DMS53 treated with DMSO at 0.1 percent for 48 hours (cell line): ENCODE measurements around the gene DMTF1.
"Not testable (repeated sequence)": the region's sequence is repeated elsewhere in the genome, so short reads cannot be mapped to it uniquely, and the experiment has no call there.

Experiments
- DNase-seq: peaks from one replicate; lab custom pipeline; 2025; ENCODE audit not compliant: unreplicated experiment; lab: John Stamatoyannopoulos, UW

The DMTF1 gene

DNA sequence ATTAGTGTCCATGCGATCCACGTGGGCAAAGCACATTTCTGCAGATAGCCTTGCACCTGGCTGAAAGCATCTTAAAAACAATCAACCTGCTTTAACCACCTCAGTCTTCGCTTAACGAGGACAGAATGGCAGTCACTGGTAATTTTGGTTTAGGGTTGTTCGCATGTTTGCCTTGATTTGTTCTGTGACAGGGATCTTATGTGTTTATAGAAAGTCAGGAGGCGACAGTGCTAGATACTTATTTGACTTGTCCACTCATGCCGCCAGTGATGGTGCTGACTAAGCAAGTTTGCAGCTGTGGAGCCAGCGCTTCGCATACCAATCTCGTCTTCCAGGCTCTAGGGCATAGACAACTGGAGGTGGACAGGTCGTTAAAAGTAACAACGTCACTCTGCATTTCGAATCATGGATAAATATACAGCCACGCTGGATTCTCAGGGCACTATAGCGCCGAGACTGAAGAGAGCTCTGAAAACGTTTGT lies 68.5 kb downstream of the DMTF1 start:
- DNase-seq, result peak; percentile 72

DNA sequence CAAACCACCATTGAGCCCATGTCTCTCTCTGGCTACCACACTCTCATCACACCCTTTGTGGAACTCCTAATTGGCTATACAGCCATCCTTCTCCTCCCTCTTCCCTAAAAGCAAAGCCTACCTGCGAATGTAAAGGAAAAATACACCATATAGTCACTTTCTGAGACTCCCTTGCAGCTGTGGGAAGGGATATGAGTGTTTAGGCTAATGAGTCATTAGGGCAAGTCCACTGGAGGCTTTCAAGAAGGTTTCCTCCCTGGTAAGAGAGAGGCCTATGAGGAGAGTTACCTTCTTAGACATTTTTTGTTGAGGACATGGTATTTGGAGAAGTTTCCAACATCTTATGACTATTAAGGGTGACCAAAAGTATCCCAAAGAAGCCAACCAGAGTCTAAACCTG lies 71.4 kb downstream of the DMTF1 start:
- no peak for DNase-seq

- DNase-seq, result no peak
These were observed 73.4 kb downstream of the DMTF1 start for GRCh38 chr7:87225696-87226095.

GRCh38 chr7:87226495-87226894 lies 74.2 kb downstream of the DMTF1 start:
- DNase-seq, result no peak

- DNase-seq, result no peak
These were observed 79.0 kb downstream of the DMTF1 start for GRCh38 chr7:87231258-87231657.

- no peak for DNase-seq
These were observed 79.5 kb downstream of the DMTF1 start for GRCh38 chr7:87231711-87232110.

DNA sequence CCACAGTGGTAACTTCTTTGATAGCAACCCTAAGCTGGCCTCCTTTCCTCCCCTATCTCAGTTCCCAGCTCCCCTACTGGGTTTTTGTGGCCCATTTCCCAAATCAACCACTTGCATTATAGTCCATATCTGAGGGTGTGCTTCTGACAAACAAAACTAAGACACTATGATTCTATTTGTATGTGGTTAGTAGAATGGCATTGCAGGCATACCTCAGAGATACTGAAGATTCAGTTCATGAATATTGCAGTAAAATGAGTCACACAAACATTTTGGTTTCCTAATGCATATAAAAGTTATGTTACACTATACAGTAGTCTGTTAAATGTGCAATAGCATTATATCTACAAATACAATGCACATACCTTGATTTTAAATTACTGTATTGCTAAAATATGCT lies 82.7 kb downstream of the DMTF1 start:
- no peak for DNase-seq

DNA sequence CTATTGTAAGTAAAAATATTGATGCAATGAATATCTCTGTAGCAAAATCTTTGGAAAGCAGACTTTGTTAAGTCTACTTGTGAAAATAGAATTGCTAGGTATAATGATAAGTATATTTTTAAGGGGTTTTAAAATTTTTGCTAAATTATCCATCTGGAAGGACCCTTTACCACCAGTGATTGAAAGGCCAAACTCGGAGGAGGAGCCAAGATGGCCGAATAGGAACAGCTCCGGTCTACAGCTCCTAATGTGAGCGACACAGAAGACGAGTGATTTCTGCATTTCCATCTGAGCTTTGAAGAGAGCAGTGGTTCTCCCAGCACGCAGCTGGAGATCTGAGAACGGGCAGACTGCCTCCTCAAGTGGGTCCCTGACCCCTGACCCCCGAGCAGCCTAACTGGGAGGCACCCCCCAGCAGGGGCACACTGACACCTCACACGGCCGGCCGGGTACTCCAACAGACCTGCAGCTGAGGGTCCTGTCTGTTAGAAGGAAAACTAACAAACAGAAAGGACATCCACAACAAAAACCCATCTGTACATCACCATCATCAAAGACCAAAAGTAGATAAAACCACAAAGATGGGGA lies 86.3 kb downstream of the DMTF1 start:
- not testable (repeated sequence) for DNase-seq

- DNase-seq, result not testable (repeated sequence)
These were observed 93.4 kb downstream of the DMTF1 start for GRCh38 chr7:87245671-87246070.
